Liver (tissue), 3 donors: ENCODE measurements around the gene IL36G.

Experiments
- EGR1 ChIP-seq, 2 donors: IDR thresholded peaks; 2 replicates each; pipeline ENCODE4 v1.6.1; 2016 to 2018; ENCODE audit warnings: antibody characterized with exemption in 2 of 2, low read depth in 2 of 2
- GABPA ChIP-seq, 2 donors: IDR thresholded peaks in 1 of 2; conservative IDR thresholded peaks in 1 of 2; 2 replicates each; pipeline ENCODE4 v1.6.1; 2016; ENCODE audit warnings: antibody characterized with exemption in 2 of 2, mild to moderate bottlenecking in 1 of 2, moderate library complexity in 1 of 2
- HNF4A ChIP-seq, 2 donors: conservative IDR thresholded peaks; 2 replicates each; pipeline ENCODE4 v1.6.1; 2016; ENCODE audit warnings: antibody characterized with exemption in 2 of 2, mild to moderate bottlenecking in 2 of 2
- JUND ChIP-seq, 2 donors: IDR thresholded peaks; 2 replicates each; pipeline ENCODE4 v1.6.1; 2016; ENCODE audit warnings: antibody characterized with exemption in 2 of 2
- NR2F2 ChIP-seq: IDR thresholded peaks from 2 replicates; pipeline ENCODE4 v1.6.1; 2016; ENCODE audit warnings: antibody characterized with exemption
- RAD21 ChIP-seq, 2 donors: IDR thresholded peaks; 2 replicates each; pipeline ENCODE4 v1.6.1; 2016; ENCODE audit warnings: antibody characterized with exemption in 2 of 2, mild to moderate bottlenecking in 2 of 2
- RXRA ChIP-seq, 2 donors: IDR thresholded peaks; 2 replicates each; pipeline ENCODE4 v1.6.1; 2017 to 2018; ENCODE audit warnings: antibody characterized with exemption in 2 of 2, mild to moderate bottlenecking in 1 of 2
- SP1 ChIP-seq: IDR thresholded peaks from 2 replicates; pipeline ENCODE4 v1.6.1; 2018; ENCODE audit warnings: antibody characterized with exemption, mild to moderate bottlenecking
- TAF1 ChIP-seq: conservative IDR thresholded peaks from 2 replicates; pipeline ENCODE4 v1.6.1; 2016; ENCODE audit warnings: antibody characterized with exemption, mild to moderate bottlenecking
- YY1 ChIP-seq: IDR thresholded peaks from 2 replicates; pipeline ENCODE4 v1.6.1; 2016; ENCODE audit warnings: antibody characterized with exemption, mild to moderate bottlenecking
- TF ChIP-seq, protein P1 (sequence below): fragments of 150-350 bp; IDR thresholded peaks from 2 replicates; pipeline ENCODE4 v1.5.1; 2017; ENCODE audit warnings: improper control_type of control experiment, low read depth, low read length; ENCODE audit not compliant: missing input control
- TF ChIP-seq, protein P2 (sequence below): IDR thresholded peaks from 2 replicates; pipeline ENCODE4 v1.6.1; 2016; ENCODE audit warnings: antibody characterized with exemption
- TF ChIP-seq, protein P3 (sequence below): IDR thresholded peaks from 2 replicates; pipeline ENCODE4 v1.6.1; 2016; ENCODE audit warnings: antibody characterized with exemption, mild to moderate bottlenecking
- donor health status: healthy.
- donor health status: healthy.

DNA sequence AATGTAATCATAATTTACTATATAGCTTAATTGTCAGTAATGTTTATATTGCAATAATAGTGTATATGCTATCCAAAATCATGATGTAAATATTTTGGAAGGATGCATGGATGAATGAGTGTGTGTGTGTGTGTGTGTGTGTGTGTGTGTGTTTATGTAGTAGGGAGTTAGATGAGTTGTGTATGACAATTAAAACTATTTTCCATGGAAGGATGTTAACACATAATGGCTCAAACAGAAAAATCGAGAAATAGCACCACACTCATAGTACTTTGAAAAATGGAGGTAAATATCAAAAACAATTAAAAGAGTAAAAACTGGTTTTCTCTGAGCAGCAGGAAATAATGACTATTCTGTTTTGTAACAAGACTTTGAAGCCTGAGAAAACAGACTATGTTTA lies 19.3 kb downstream of the IL36G start:
- TF ChIP-seq GABPA (IDR thresholded peaks at IDR 0.05 in 1 of 2, conservative IDR thresholded peaks at IDR 0.05 in 1 of 2) (no peak), YY1 (no peak), RAD21 (IDR thresholded peaks at IDR 0.05) (no peak), RXRA (IDR thresholded peaks at IDR 0.05) (no peak), SP1 (no peak), JUND (IDR thresholded peaks at IDR 0.05) (no peak), NR2F2 (no peak), HNF4A (conservative IDR thresholded peaks at IDR 0.05) (no peak), EGR1 (IDR thresholded peaks at IDR 0.05; ENCODE audit: low read depth in 2 of 2) (no peak), TAF1 (no peak)
- TF ChIP-seq, protein P1, sequence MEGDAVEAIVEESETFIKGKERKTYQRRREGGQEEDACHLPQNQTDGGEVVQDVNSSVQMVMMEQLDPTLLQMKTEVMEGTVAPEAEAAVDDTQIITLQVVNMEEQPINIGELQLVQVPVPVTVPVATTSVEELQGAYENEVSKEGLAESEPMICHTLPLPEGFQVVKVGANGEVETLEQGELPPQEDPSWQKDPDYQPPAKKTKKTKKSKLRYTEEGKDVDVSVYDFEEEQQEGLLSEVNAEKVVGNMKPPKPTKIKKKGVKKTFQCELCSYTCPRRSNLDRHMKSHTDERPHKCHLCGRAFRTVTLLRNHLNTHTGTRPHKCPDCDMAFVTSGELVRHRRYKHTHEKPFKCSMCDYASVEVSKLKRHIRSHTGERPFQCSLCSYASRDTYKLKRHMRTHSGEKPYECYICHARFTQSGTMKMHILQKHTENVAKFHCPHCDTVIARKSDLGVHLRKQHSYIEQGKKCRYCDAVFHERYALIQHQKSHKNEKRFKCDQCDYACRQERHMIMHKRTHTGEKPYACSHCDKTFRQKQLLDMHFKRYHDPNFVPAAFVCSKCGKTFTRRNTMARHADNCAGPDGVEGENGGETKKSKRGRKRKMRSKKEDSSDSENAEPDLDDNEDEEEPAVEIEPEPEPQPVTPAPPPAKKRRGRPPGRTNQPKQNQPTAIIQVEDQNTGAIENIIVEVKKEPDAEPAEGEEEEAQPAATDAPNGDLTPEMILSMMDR = no peak
- TF ChIP-seq, protein P2, sequence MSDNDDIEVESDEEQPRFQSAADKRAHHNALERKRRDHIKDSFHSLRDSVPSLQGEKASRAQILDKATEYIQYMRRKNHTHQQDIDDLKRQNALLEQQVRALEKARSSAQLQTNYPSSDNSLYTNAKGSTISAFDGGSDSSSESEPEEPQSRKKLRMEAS = no peak
- TF ChIP-seq, protein P3, sequence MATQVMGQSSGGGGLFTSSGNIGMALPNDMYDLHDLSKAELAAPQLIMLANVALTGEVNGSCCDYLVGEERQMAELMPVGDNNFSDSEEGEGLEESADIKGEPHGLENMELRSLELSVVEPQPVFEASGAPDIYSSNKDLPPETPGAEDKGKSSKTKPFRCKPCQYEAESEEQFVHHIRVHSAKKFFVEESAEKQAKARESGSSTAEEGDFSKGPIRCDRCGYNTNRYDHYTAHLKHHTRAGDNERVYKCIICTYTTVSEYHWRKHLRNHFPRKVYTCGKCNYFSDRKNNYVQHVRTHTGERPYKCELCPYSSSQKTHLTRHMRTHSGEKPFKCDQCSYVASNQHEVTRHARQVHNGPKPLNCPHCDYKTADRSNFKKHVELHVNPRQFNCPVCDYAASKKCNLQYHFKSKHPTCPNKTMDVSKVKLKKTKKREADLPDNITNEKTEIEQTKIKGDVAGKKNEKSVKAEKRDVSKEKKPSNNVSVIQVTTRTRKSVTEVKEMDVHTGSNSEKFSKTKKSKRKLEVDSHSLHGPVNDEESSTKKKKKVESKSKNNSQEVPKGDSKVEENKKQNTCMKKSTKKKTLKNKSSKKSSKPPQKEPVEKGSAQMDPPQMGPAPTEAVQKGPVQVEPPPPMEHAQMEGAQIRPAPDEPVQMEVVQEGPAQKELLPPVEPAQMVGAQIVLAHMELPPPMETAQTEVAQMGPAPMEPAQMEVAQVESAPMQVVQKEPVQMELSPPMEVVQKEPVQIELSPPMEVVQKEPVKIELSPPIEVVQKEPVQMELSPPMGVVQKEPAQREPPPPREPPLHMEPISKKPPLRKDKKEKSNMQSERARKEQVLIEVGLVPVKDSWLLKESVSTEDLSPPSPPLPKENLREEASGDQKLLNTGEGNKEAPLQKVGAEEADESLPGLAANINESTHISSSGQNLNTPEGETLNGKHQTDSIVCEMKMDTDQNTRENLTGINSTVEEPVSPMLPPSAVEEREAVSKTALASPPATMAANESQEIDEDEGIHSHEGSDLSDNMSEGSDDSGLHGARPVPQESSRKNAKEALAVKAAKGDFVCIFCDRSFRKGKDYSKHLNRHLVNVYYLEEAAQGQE = no peak
